Gastrocnemius medialis (tissue), 4 donors: ENCODE results near the gene GLB1L2. TPM values are rescaled to one million over a fixed set of nuclear protein-coding genes. Genes with fewer than 3 reads are reported as not detected.

Experiments used
- ATAC-seq, 2 donors: fragments of 150-250 bp; one replicate each; pipeline ENCODE4 v1.9.1; 2016
- DNase-seq, 2 donors: peaks; one replicate each; pipeline ENCODE4 v3.0.0-alpha.2; 2019
- H3K27ac ChIP-seq, 4 donors: fragments of 200-600 bp; sonication (generic); 1 replicate in 1 of 4; 2 replicates in 3 of 4; pipeline ENCODE4 v1.5.1; 2016 to 2018; ENCODE audit warnings: mild to moderate bottlenecking in 2 of 4, moderate library complexity in 1 of 4
- H3K27me3 ChIP-seq, 3 donors: fragments of 200-600 bp; sonication (generic) in 2 of 3; 1 replicate in 1 of 3; 2 replicates in 2 of 3; pipeline versions ENCODE4 v1.5.1 to v1.6.0; 2016 to 2019; ENCODE audit warnings: mild to moderate bottlenecking in 1 of 3, moderate library complexity in 1 of 3
- H3K36me3 ChIP-seq, 2 donors: fragments of 200-600 bp; sonication (generic) in 1 of 2; one replicate each; pipeline ENCODE4 v1.5.1; 2017 to 2018
- H3K4me1 ChIP-seq, 2 donors: fragments of 200-600 bp; sonication (generic) in 1 of 2; one replicate each; pipeline ENCODE4 v1.5.1; 2016 to 2017; ENCODE audit warnings: mild to moderate bottlenecking in 2 of 2
- H3K4me3 ChIP-seq, 4 donors: fragments of 200-600 bp; sonication (generic) in 3 of 4; 1 replicate in 1 of 4; 2 replicates in 3 of 4; pipeline ENCODE4 v1.5.1; 2016 to 2019; ENCODE audit warnings: mild to moderate bottlenecking in 2 of 4
- H3K9me3 ChIP-seq, 3 donors: fragments of 200-600 bp; sonication (generic) in 2 of 3; 1 replicate in 1 of 3; 2 replicates in 2 of 3; pipeline ENCODE4 v1.5.1; 2016 to 2019
- CTCF ChIP-seq, 5 experiments: fragments of 450-650 bp in 3 of 5; fragments of 200-600 bp in 2 of 5; sonication (generic) in 2 of 5; IDR thresholded peaks in 4 of 5; conservative IDR thresholded peaks in 1 of 5; 1 replicate in 4 of 5; 2 replicates in 1 of 5; pipeline ENCODE4 v1.5.1; 2016 to 2019; ENCODE audit warnings: antibody characterized with exemption in 5 of 5, mild to moderate bottlenecking in 3 of 5, moderate library complexity in 3 of 5
- POLR2A ChIP-seq, 2 donors: fragments of 450-650 bp; IDR thresholded peaks; one replicate each; pipeline ENCODE4 v1.6.1; 2017; ENCODE audit warnings: antibody characterized with exemption in 2 of 2, mild to moderate bottlenecking in 2 of 2, moderate library complexity in 2 of 2
- in situ Hi-C, 4 donors: fragments of 200-750 bp; cut with MboI; loops; one replicate each; pipeline versions ENCODE4 v1.15.0 to v1.8.0; 2017; ENCODE audit warnings: low sequenced_read_pairs in 4 of 4
- intact Hi-C: fragments of 100-400 bp; cut with DNase I; formaldehyde crosslinking; loops from one replicate; pipeline ENCODE4 v1.15.1; 2023; ENCODE audit warnings: low total_unique reads
- total RNA-seq, 4 donors: library from RNA; depleted of rRNA; stranded (reverse); fragments of >200 nt; gene quantifications; one replicate each; pipeline versions ENCODE4 v1.1.0 to v1.2.3, GENCODE V29; 2016

Gene GLB1L2
- total RNA-seq, 4 donors from 2014 or later = 0.33 to 2.9 (median 0.76) TPM; not detected in 1

GRCh38 chr11:134365011-134365925, 33.5 kb downstream of the GLB1L2 start:
- no peaks in the 10 kb centered on the region for H3K9me3 ChIP-seq
- ATAC-seq (no peak), DNase-seq (no peak)
- H3K36me3 ChIP-seq = no peaks in the 10 kb centered on the region
- in situ Hi-C loops = no loop called here
- intact Hi-C loops = no loop called here
- H3K4me3 ChIP-seq = no peak overlapping the region
- H3K27ac ChIP-seq = no peak overlapping the region
- TF ChIP-seq POLR2A (IDR thresholded peaks at IDR 0.05) = no peak
- TF ChIP-seq CTCF (IDR thresholded peaks at IDR 0.05 in 4 of 5, conservative IDR thresholded peaks at IDR 0.05 in 1 of 5) = no peak
- no peaks in the 10 kb centered on the region for H3K4me1 ChIP-seq
- no peaks in the 10 kb centered on the region for H3K27me3 ChIP-seq

DNA sequence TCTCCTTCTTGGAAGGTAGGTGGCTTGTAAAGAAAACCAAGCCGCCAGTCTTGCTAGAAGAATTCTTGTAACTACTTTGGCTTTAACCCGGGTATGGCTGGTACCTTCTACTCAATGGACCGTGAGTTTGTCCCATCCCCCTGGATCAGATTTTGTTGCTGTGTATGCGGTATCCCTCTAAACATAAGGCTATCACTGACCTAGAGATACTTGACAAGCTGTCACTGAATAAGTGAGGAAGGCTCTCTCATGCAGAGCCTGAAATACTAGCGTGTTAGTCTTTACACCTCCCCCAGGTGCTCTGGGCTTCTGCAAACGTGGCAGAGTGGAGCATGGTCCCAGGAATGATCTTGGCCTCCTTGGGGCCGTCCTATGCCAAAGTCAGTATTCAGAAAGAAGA, 34.5 kb downstream of the GLB1L2 start:
- Histone ChIP-seq H3K27me3 (no peaks in the 10 kb centered on the region), H3K4me3 (no peak overlapping the region), H3K4me1 (no peaks in the 10 kb centered on the region), H3K9me3 (no peaks in the 10 kb centered on the region), H3K36me3 (no peaks in the 10 kb centered on the region), H3K27ac (no peak overlapping the region)
- DNase-seq (no peak), ATAC-seq (no peak)
- in situ Hi-C loops (no loop called here), intact Hi-C loops (no loop called here)
- TF ChIP-seq CTCF (IDR thresholded peaks at IDR 0.05 in 4 of 5, conservative IDR thresholded peaks at IDR 0.05 in 1 of 5) (no peak), POLR2A (IDR thresholded peaks at IDR 0.05) (no peak)

- intact Hi-C loops = no loop called here
- ATAC-seq (no peak), DNase-seq (no peak)
- no peaks in the 10 kb centered on the region for H3K4me1 ChIP-seq
- H3K9me3 ChIP-seq = no peaks in the 10 kb centered on the region
- no peaks in the 10 kb centered on the region for H3K27me3 ChIP-seq
- no peak overlapping the region for H3K27ac ChIP-seq
- no peak for TF ChIP-seq CTCF (IDR thresholded peaks at IDR 0.05 in 4 of 5, conservative IDR thresholded peaks at IDR 0.05 in 1 of 5)
- TF ChIP-seq POLR2A (IDR thresholded peaks at IDR 0.05) = no peak
- in situ Hi-C loops = no loop called here
- H3K36me3 ChIP-seq = no peaks in the 10 kb centered on the region
- H3K4me3 ChIP-seq = no peak overlapping the region
Measured at GRCh38 chr11:134367781-134368180, 36.0 kb downstream of the GLB1L2 start.

- H3K27ac ChIP-seq = no peak overlapping the region
- TF ChIP-seq POLR2A (IDR thresholded peaks at IDR 0.05) (no peak), CTCF (IDR thresholded peaks at IDR 0.05 in 4 of 5, conservative IDR thresholded peaks at IDR 0.05 in 1 of 5) (no peak)
- in situ Hi-C loops (no loop called here), intact Hi-C loops (no loop called here)
- ATAC-seq (no peak), DNase-seq (no peak)
- H3K36me3 ChIP-seq = no peaks in the 10 kb centered on the region
- H3K9me3 ChIP-seq = no peaks in the 10 kb centered on the region
- H3K4me1 ChIP-seq = no peaks in the 10 kb centered on the region
- H3K4me3 ChIP-seq = no peak overlapping the region
- H3K27me3 ChIP-seq = no peaks in the 10 kb centered on the region
Measured at GRCh38 chr11:134369656-134370525, 38.1 kb downstream of the GLB1L2 start.
